Mesothelial cell of epicardium (in vitro differentiated cells): ENCODE measurements around the gene DNAH17. TPM values are rescaled to one million over a fixed set of nuclear protein-coding genes. Genes with fewer than 3 reads are reported as not detected.

Experiments
- DNase-seq, 2 experiments: peaks; one replicate each; pipeline ENCODE4 v3.0.0; 2021; ENCODE audit warnings: low spot score in 2 of 2; ENCODE audit not compliant: unreplicated experiment in 2 of 2
- H3K27ac Mint-ChIP-seq: 2 replicates; pipeline ENCODE4 v1.8.0; 2021; ENCODE audit warnings: mixed read lengths
- H3K27me3 Mint-ChIP-seq: 2 replicates; pipeline ENCODE4 v1.8.0; 2021; ENCODE audit warnings: low read depth, mixed read lengths
- H3K36me3 Mint-ChIP-seq: 2 replicates; pipeline ENCODE4 v1.8.0; 2021; ENCODE audit warnings: mixed read lengths
- H3K4me1 Mint-ChIP-seq: 2 replicates; pipeline ENCODE4 v1.8.0; 2021; ENCODE audit warnings: mixed read lengths
- H3K4me3 Mint-ChIP-seq: 2 replicates; pipeline ENCODE4 v1.8.0; 2021; ENCODE audit warnings: mild to moderate bottlenecking, moderate library complexity, mixed read lengths
- H3K9me3 Mint-ChIP-seq: 2 replicates; pipeline ENCODE4 v1.8.0; 2021; ENCODE audit warnings: mixed read lengths
- CTCF ChIP-seq: fragments of 200-600 bp; sonication (generic); IDR thresholded peaks from one replicate; pipeline ENCODE4 v1.5.0; 2021; ENCODE audit warnings: antibody characterized with exemption; ENCODE audit not compliant: unreplicated experiment
- total RNA-seq: library from RNA; stranded (reverse); gene quantifications from 3 replicates; pipeline ENCODE4 v1.2.1, GENCODE V29; 2021

The DNAH17 gene
- total RNA-seq, 1 donor from 2014 or later = 0.87 TPM

DNA sequence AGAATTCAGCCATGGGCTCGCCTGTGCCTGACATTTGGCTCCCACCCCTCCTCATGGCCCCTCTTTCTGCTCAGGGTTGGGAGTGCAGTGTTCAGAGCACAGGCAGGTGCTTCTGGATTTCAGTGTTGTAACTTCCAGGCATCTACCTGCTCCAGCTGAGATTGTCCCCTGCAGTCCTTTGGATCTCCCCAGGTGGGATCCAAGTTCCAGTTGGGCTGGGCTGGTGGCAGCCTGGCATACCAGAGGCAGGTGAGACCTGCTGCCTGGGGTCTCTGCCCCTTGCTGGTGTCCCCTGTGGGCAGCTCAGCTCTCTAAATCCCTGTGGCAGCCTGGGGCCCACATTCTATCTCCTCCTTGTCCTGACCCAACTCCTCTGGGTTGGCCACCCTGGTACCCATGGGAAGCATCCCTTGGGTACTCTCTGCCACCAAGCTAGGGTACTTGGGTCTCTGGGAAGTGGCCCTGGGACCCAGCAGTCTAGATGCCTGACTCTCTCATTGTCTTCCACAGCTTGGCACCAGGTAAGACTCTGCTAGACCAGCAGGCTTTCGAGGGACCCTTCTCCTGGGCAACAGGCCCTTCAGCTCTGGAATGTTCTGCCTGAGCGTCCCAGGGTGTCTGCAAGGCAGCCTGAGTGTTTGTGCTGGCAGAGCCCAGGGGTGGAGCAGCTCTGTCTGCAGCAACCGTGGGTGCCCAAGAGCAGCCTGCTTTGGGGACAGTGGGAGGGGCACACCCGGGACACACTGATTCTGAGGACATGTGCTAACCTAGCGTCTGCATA is 42.5 kb downstream of the DNAH17 start:
- Mint-ChIP-seq H3K4me1 (peaks cover 7% of the 10 kb centered on the region), H3K36me3 (no peaks in the 10 kb centered on the region), H3K9me3 (no peaks in the 10 kb centered on the region), H3K27ac (no peak overlapping the region), H3K4me3 (no peak overlapping the region), H3K27me3 (no peaks in the 10 kb centered on the region)
- DNase-seq = no peak
- no peak for TF ChIP-seq CTCF

DNA sequence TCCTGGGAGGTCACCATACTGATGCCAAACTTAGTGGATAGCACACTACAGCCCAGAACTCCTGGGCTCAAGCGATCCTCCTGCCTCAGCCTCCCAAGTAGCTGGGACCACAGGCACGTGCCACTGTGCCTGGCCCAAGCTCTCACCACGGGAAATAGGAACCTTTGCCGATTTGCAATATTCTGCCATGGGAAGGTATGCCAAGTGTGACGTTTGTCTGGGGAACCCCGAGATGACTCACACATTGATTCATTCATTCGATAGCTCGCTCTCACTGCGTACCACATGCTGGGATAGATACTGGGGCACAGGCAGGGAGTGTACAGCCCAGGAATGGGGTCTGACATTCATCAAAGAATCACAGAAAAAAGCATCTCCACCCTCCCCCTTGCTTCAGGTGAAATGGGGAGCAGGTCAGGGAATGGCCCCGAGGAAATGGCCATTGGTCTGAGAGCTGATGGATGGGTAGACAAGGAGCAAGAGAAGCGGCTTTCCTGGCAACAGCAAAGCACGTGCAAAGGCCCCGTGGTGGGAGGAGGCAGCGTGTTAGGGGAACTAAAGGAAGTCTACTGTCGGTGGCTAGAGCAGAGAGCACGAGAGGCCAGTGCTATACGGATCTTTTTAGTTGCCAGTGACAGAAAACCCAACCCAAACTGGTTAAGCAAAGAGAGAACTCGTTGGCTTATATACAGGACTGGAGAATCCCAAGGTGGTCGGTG is 44.1 kb downstream of the DNAH17 start:
- Mint-ChIP-seq H3K27me3 (no peaks in the 10 kb centered on the region), H3K4me1 (peaks cover 7% of the 10 kb centered on the region), H3K9me3 (no peaks in the 10 kb centered on the region), H3K4me3 (no peak overlapping the region), H3K36me3 (no peaks in the 10 kb centered on the region), H3K27ac (no peak overlapping the region)
- DNase-seq = no peak
- TF ChIP-seq CTCF = no peak

- DNase-seq = no peak
- Mint-ChIP-seq H3K4me3 (no peak overlapping the region), H3K9me3 (no peaks in the 10 kb centered on the region), H3K27me3 (no peaks in the 10 kb centered on the region), H3K36me3 (no peaks in the 10 kb centered on the region), H3K27ac (no peak overlapping the region), H3K4me1 (peaks cover 7% of the 10 kb centered on the region)
- TF ChIP-seq CTCF = no peak
Observed at GRCh38 chr17:78532311-78532710, 44.9 kb downstream of the DNAH17 start.

DNA sequence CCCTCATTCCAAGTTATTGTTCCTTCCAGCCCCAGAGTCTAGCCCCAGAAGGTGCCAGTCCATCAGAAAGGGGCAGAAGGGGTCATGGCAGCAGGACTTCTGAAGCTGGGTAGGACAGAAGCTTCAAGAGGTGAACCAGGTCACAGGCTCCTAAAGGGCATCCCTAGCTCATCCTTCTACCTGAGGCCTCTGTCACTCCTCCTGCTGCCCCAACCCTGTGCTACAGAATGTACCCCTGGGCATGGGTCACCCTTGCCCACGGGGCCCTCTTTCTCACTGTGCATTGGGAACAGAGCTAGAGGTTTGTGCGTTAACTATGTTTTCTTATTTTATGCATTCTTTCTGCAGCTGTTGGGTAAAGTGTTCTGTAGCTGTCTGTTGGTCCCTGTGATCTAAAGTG is 46.5 kb downstream of the DNAH17 start:
- H3K9me3 Mint-ChIP-seq = no peaks in the 10 kb centered on the region
- peaks cover 5% of the 10 kb centered on the region for H3K4me1 Mint-ChIP-seq
- no peaks in the 10 kb centered on the region for H3K27me3 Mint-ChIP-seq

DNA sequence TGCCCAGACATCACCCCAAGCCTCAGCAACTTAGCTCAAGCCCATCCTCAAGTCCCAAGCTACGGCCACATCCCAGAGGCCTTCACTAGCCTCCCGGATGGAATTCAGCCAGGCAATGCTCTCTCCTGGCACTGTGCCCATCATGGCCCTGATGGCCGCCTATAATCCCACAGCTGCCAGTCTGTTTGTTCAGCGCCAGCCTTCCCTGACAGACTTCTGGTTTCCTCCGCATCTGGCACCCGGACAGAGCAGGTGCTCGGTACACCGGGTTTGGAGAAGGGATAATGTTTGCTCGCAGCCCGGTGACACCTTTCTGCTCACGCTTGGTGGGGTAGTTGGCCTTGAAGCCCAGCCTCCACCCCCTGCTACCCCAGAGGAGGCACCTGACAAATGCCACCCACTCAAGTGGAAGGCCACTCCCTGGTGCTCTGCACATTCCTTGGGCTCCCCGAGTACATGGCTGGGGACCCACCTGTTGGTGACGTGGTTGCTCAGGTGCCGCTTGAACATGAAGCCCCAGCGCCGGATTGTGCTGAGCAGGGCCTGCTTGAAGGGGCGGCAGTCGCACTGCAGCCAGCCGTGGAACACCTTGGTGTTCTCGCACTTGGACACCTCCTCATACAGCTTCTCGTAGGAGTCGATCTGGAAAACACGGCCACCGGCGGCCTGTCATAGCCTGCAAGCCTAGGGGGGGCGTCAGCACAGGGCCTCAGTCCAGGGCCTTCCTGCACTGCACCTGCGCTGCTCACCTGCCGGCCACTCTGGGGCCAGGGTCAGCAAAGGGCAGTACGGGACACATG is 47.1 kb downstream of the DNAH17 start:
- no peak overlapping the region for H3K4me3 Mint-ChIP-seq
- H3K27me3 Mint-ChIP-seq = no peaks in the 10 kb centered on the region
- TF ChIP-seq CTCF = no peak
- DNase-seq = no peak
- no peak overlapping the region for H3K27ac Mint-ChIP-seq
- H3K36me3 Mint-ChIP-seq = no peaks in the 10 kb centered on the region
- no peaks in the 10 kb centered on the region for H3K4me1 Mint-ChIP-seq
- no peaks in the 10 kb centered on the region for H3K9me3 Mint-ChIP-seq

More for the DNA sequence above, 46.5 kb downstream of the DNAH17 start:
- no peak for DNase-seq
- TF ChIP-seq CTCF = no peak
- no peaks in the 10 kb centered on the region for H3K36me3 Mint-ChIP-seq
- no peak overlapping the region for H3K27ac Mint-ChIP-seq
- no peak overlapping the region for H3K4me3 Mint-ChIP-seq
